Left cardiac atrium (tissue), 4 donors: ENCODE measurements around the gene NLGN1. TPM values are rescaled to one million over a fixed set of nuclear protein-coding genes. Genes with fewer than 3 reads are reported as not detected.

Experiments used
- ATAC-seq, 2 donors: fragments of 200-7000 bp; cut with Tn5 transposase; one replicate each; pipeline ENCODE4 v1.9.1; 2020; ENCODE audit warnings: mild to moderate bottlenecking in 2 of 2, moderate library complexity in 2 of 2
- DNase-seq: peaks from one replicate; pipeline ENCODE4 v3.0.0-alpha.2; 2020
- intact Hi-C, 2 donors: fragments of 100-400 bp; cut with DNase I; formaldehyde crosslinking; loops; one replicate each; pipeline versions ENCODE4 v1.14.1 to v1.15.1; 2022 to 2023
- total RNA-seq, 2 donors: library from RNA; stranded (reverse); fragmentation: NEBNext Ultra II Directional; extraction: Animal tissue kit (Norgen Biotek cat#: 25700); gene quantifications; one replicate each; pipeline ENCODE4 v1.2.1, GENCODE V29; 2021
- donor health status: DM: no; HTN: yes; CAD: no.
- donor health status: DM: no; HTN: yes; CAD: no; lungs with severe emphysema.
- donor health status: DM: yes; HTN: yes; CAD: no.
- donor health status: Dilated cardiomyopathy.

Gene NLGN1
- total RNA-seq, 2 donors from 2014 or later, result 2.2 to 2.5 TPM

DNA sequence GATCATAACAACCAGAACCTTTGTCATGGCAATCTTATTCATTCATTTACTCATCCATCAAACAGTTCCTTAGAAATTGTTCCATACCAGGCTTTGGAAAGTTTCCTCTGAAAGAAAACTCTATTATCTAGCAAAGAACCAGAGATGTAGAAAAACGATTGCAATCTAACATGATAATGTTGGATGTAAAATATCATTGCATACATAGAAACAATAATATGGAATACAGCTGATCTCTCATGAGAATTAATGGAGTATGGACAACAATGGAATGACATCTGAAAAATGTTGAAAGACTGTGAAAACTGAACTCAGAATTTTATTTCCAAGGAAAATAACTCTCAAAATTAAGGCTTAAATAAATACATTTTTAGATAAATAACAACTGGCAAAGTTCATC lies 665.4 kb downstream of the NLGN1 start:
- DNase-seq (no peak), ATAC-seq (no peak)
- intact Hi-C loops, result no loop called here

DNA sequence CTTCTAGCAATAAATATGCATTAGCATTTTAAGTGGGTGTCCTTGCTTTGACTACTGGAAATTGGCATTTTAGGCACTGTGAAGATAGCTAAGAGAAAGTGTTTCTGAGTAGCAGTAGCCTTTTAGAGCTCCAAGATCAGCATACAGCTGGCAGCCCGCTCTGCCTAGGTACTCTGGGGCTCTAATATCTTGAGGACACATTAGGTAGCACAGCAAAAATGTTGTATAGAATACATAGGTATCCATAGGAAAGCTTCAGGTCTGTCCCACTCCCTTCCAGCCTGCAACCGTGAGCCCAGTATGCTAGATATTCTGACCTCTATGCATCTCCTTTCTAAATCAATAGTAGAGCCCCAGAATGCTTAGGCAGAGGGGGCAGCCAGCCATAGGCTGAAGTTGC lies 670.5 kb downstream of the NLGN1 start:
- intact Hi-C loops, result no loop called here

DNA sequence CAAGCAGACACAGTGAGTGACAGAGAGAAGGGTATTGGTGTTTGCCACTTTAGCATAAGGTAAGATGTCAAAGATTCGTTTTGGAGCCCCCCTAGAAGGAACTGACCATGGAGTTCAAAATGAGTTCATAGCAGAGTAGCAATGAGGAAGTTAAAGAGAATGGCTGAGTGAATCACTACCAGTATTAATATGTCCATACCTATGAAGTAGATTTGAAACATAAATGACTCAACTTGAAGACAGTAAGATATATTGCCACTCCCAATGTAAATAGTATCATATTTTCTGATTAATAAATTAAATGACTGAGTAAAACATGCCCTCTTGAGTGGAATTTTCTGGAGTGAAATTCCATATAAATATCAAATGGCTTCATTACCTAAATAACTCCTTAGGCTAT lies 675.1 kb downstream of the NLGN1 start:
- ATAC-seq (no peak), DNase-seq (no peak)
- intact Hi-C loops, result no loop called here

More for the DNA sequence above, 670.5 kb downstream of the NLGN1 start:
- ATAC-seq, result no peak
- DNase-seq, result no peak

DNA sequence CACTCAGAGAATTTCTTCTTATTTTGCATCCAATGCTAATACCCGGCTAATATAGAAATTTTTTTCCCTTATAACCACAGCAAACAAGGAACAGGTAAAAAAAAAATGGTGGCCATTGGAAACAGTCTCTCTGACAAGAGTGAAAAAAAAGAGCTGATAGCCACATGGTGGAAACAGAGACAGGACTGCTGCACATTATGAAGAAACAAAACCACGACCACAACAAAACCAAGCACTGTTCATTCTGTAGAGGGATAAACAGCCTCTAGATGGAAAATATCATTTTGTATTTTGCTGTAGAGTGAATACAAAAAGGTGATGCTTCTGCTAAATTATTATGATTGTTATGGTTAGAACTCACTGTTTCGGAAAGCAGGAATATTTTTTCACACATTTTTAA lies 686.2 kb downstream of the NLGN1 start:
- intact Hi-C loops, result no loop called here
- no peak for ATAC-seq
- DNase-seq, result no peak

DNA sequence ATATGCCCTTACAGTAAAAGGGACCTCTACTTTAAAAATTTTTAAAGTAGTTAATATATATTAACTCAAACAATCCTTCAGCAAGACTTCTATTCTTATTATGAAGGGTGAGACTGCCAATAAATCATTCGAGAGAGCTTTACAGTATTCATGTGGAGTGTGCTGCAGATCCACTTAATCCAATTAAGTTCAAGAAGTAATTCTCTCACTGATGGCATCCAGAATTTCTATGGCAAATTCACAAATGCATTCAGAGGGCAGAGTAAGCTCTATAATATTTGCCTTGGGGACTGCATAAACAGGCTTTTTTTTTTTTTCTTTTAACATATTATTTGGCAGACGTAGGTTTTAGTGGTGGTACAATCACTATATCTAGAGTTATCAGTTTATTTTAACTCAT lies 692.0 kb downstream of the NLGN1 start:
- ATAC-seq (no peak), DNase-seq (no peak)
- intact Hi-C loops, result no loop called here

DNA sequence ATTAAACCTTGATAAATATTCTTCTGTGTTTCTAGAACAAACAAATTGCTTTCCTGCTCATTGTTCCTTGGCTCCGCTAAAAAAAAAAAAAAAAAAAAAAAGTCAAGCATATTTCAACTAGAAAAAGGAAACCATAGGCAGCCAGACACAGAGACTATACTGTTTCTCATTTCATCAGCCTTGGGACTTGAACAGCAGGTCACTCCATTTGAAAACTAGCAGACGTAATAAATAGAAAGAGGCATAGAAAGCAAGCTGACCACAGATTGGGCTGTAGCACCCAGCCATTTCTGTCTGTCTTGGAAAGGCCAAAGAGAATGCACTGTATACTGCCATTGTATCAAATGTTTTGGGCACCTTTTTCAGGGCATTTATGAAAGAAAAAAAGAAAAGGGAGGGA lies 697.1 kb downstream of the NLGN1 start:
- ATAC-seq (no peak), DNase-seq (no peak)
- intact Hi-C loops, result no loop called here

DNA sequence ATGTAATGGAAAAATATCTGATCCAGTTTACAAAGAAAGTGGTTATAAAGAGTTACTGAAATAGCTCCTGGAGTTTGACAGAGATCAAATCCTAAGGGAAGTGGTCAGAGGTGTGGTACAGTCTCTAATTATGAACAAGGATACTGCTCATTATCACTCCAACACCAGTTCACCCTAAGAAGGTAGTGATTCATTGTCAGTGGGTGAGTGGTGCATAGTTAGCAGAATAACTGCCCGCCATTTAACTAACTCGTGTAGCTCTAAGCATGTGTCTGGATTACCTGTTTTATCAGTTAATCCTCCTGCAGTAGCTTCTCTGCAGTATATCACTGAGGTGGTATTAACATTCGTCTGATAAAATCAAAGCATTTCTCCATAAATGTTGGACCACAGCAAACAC lies 700.1 kb downstream of the NLGN1 start:
- ATAC-seq (no peak), DNase-seq (no peak)
- intact Hi-C loops, result no loop called here

DNA sequence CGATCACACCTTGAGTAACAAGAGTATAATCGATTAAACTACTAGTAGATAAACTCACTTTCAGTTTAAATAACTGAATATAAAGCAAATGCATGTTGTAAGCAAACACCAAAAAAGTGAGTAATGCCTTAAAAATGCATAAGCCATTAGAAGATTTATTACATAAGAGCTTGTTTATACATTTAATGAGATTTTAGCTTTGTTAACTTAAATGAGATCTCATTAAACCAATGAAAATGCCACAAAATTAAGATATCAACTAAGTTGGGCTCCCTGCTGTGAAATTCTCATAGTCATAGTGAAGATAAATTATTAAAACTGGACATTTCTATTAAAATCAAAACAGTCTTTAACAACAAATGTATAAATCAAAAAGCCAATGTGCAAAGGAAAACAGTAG lies 701.2 kb downstream of the NLGN1 start:
- DNase-seq (no peak), ATAC-seq (no peak)
- intact Hi-C loops, result no loop called here

DNA sequence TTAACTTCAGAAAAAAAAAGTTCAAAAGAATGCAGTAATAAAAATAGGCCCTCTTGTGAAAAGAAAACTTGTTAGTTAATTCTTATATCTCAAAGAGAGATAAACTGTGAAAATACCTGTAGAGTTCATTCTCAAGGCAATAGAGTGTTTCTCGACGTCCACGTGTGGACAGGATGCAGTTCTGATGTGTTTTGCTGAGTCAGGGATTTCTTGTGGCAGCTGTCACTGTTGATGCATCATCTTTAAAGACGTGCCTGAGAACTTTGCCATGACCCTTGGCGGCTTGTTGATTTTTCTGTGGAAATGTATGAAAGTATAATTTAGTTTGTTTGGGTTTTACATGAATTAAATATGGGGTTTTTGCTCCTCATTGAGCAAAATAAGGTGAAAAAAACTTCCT lies 702.2 kb downstream of the NLGN1 start:
- ATAC-seq, result no peak
- intact Hi-C loops, result no loop called here
- DNase-seq, result no peak

DNA sequence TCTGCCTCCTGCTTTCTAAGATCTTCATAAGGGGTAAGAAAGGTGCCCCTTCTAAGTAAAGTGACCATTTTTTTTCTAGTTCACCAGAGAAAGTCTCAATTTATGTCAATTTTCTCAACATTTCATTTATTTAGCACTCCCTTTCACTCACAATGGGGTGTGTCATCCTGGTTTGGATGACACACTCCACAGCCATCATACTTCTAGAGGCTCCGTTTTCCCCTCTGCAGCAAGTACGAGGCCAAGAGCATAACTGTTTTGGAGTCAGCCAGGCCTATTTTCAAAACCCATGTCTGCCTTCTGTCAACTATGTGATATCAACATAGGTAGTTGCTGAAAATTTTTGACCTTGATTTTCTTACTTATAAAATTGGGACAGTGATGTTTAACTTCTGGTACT lies 703.2 kb downstream of the NLGN1 start:
- ATAC-seq (no peak), DNase-seq (no peak)
- intact Hi-C loops, result no loop called here

DNA sequence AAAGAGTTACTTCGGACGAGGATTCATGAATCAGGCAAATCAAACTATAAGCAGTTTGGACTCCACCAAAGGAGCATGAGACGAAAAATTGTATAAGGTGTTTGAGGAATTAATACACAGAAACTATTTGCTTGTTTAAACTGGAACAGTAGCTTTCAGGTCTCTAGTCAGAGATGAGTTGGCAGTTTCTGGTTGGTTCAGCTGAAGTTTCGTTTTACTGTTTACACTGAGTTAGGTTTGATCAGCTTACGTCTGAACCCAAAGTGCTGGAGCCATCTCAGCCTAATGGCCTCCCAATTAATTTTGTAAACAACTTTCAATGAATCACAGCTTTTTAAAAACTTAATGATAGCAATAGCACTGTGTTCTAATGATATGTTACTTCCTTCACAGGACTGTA lies 703.7 kb downstream of the NLGN1 start:
- DNase-seq, result no peak
- intact Hi-C loops, result no loop called here
- no peak for ATAC-seq

DNA sequence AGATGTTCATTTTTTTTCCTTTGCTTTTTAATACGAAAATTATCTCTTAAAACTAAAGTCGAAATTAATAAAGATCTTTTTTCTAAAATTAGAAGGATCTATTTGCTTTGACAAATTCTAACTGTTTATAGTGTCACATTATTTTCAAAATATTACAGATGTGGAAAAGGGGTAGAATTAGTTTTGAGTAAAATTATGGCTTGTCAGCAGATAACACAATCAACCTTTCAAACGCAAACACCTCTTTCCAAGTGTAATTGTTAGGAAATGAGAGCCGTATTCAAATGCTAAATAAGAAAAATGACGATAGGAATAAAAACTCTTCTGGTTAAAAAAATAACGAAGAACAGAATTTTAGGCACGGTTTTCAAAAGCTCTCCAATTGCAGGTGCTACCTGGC lies 704.7 kb downstream of the NLGN1 start:
- intact Hi-C loops, result no loop called here
- DNase-seq, result no peak
- ATAC-seq, result no peak

DNA sequence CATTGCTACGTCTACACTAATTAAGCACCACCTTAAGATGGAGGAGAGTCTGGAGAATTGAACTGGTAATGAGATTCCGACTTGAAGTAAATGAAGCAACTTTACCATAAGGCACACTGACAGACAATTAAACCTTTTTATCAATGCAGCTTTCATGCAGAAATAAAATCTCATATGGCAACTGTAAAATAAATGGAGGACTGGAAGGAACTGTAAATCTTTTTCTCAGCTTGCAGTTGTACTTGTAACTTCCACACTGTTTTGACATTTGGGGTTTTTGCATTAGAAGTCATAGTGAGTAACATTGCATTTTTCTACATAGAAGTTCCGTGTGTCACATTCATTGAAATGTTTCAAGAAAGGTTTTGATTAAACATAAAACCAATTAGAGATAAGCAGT lies 705.3 kb downstream of the NLGN1 start:
- no peak for DNase-seq
- intact Hi-C loops, result no loop called here
- no peak for ATAC-seq

DNA sequence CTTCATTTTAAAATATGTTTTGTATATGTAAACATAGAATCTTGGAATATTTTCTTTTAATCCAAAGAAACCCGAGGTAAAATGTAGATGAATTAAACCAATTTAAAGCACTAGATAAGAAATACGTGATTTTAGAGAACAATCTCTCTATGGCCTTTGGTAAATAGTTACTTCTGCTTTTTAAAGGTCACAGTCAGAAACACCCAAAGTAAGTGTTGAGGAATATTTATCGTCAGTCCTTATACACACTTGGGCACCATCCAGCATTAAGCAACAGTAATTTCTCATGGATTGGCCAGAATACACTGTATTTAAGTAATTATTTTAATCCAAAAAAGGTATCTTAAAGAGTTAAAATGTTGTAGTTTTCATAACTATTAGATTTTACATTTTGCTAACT lies 713.2 kb downstream of the NLGN1 start:
- no peak for DNase-seq
- intact Hi-C loops, result no loop called here
- no peak for ATAC-seq

DNA sequence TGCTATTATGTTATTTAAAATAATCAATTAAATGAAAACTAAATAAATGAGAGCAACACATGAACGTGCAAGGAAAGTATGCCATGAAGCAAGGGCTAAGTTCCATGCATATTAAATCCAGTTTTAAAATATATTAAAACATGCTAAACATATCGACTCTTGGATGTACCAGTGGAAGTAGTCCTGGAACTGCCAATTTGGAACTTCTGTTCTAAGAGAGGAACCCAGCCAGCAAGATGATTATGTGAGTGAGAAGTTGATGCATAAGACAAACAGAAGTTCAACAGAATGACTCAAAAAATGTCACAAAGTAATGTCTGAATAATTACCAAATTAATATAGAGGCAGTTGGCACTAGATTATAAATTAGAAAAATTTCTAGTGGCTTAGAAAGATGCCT lies 714.2 kb downstream of the NLGN1 start:
- ATAC-seq, result no peak
- no peak for DNase-seq
- intact Hi-C loops, result no loop called here

DNA sequence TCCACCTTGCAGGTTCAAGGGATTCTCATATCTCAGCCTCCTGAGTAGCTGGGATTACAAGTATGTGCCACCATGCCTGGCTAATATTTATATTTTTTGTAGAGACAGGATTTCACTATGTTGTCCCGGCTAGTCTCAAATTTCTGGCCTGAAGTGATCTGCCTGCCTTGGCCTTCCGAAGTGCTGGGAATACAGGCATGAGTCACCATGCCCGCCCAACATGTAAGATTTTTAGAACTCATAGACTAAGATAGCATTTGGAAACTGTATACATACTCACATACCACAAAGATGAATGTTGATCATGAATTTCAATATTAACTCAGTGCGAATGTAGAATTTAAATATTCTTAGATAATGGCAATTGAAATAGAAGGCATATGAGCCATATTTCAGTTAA lies 718.9 kb downstream of the NLGN1 start:
- no peak for ATAC-seq
- no peak for DNase-seq
- intact Hi-C loops, result no loop called here

DNA sequence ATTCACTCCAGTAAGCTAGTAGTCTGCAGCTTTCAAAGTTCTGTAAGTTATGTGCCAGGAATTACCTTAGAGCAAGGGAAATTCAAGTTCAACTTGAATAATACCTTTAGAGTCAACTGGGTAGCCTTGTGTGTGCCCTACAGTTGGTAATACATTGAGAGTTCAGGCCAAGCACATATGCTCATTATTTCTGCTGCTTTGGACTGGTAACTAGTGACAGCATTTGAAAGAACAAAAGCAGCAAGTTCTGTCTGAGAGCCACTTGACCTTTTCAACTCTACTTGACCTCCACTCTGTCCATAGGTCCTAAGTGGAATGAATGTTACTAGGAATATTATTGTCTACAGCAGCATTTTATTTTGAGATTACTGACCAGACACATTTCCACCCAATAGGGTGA lies 723.5 kb downstream of the NLGN1 start:
- ATAC-seq (no peak), DNase-seq (no peak)
- intact Hi-C loops, result no loop called here

DNA sequence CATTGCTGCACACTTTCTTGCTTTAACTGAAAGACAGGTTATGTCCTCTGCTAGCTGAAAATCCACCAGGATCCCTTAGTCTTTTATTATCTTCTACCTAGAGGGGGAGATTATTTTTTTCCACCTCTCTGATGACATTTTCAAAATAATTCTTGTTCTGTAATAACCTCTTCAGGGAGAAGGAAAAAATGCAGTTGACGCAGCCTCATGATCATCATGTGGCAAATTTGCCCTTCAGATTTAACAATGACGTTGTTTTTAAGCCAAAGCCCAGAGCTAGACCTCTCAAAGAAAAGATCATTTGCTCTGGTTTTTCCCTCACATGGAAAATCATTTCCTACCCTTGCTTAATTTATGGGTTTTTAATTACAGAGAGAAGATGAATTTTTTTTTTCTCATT lies 724.9 kb downstream of the NLGN1 start:
- no peak for DNase-seq
- intact Hi-C loops, result no loop called here
- no peak for ATAC-seq

DNA sequence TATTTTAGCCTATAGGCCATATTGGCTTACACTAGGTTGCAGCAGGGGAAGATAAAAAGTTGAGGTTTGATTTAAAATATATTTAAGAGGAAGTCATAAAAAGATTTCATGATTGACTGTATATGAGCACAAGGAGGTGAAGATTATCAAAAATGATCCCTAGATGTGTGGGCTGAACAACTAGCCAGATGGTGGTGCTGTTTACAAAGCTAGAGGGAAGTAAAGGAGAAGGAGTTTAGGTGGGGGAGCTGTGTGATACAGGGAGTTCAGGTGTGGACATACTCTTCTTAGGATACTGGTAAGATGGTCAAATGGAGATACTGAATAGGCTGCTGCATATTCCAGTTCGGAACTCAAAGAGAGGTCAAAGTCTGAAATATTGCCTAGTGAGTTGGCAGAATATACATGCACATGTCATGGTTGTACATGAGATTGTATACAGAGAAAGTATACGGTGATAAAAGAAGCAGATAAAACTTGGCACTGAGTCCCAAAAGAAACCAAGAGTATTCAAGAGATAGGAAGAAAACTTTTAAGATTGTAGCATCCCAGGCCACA lies 727.8 kb downstream of the NLGN1 start:
- intact Hi-C loops, result no loop called here
- DNase-seq (no peak), ATAC-seq (peak in 1 of 2 donors; percentile 47)

DNA sequence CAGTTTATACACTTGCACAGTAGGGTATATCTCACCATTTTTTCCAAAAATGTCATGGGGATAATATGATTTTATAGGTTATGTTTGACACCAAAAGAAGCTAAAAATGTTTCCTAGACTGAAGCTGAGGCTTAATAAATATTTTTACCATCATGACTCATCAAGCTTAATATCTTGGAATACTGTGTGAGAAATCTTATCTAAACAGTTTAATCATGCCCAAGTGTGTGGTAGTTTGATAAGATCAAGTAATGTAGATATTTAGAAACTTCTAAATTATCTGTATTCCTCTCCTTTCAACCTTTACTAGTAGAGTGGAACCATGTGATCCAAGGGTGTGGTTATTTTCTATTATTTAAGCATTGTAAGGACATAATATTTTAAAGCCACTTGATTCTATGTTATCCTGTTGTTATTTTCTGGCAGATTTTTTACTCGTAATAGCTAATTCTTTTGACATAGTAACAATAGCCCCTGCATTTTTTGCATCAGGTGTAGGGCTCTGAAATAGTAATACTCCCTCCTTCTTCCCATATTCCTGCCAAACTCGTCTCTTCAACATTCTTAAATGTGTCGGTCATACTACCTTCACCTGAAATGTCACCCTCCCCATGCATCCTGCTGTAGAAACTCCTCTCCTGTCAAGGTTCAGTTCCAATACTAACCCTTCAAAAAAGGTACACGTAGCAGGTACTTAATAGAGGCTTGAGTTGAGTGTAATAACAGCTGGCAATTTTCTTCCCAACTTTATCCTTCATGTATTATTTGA lies 729.6 kb downstream of the NLGN1 start:
- intact Hi-C loops, result no loop called here
- DNase-seq, result no peak
- ATAC-seq, result no peak

DNA sequence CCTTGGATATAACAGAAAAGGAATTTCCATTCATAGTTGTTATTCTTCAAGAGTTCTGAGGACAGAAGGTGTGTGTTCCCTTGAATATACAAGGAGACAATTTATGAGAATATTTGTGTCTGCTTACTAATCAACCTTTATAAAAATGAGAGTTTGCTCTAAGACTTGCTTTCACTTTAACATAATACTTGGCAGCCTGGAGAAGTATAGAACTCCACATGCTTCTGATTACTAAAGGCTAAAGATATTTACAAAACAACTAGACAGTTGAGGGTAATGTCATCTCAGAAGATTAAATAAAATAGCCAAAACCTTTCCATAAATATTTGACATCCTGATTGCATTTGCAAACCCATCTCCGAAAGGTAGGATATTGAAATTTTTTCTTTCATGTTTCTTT lies 734.5 kb downstream of the NLGN1 start:
- ATAC-seq (no peak), DNase-seq (no peak)
- intact Hi-C loops, result no loop called here
